Measurements from ENCODE around the gene BTRC.
"Not testable (repeated sequence)": the region's sequence is repeated elsewhere in the genome, so short reads cannot be mapped to it uniquely, and the experiment has no call there.

BTRC gene

GRCh38 chr10:101351017-101351416, 2.9 kb upstream of the BTRC start:
- DNase-seq = no peak

- DNase-seq = no peak
These were observed 2.5 kb upstream of the BTRC start for GRCh38 chr10:101351477-101351876.

- DNase-seq = not testable (repeated sequence)
These were observed 1.1 kb upstream of the BTRC start for GRCh38 chr10:101352857-101353256.

GRCh38 chr10:101354328-101355071, 535 bp downstream of the BTRC start:
- peak; percentile 39 to 66 (median 44) for DNase-seq

- peak; percentile 27 to 35 (median 32) for DNase-seq
These were observed 1.2 kb downstream of the BTRC start for GRCh38 chr10:101355072-101355706.

GRCh38 chr10:101356132-101356531, 2.2 kb downstream of the BTRC start:
- DNase-seq = no peak

GRCh38 chr10:101357958-101358357, 4.0 kb downstream of the BTRC start:
- no peak for DNase-seq

GRCh38 chr10:101358706-101359300, 4.8 kb downstream of the BTRC start:
- DNase-seq = no peak

- not testable (repeated sequence) for DNase-seq
These were observed 6.1 kb downstream of the BTRC start for GRCh38 chr10:101360090-101360489.

GRCh38 chr10:101360841-101361240, 6.9 kb downstream of the BTRC start:
- DNase-seq = not testable (repeated sequence)

GRCh38 chr10:101363850-101364400, 10.0 kb downstream of the BTRC start:
- DNase-seq = no peak

GRCh38 chr10:101364721-101365120, 10.8 kb downstream of the BTRC start:
- DNase-seq = no peak

GRCh38 chr10:101367569-101368453, 13.8 kb downstream of the BTRC start:
- DNase-seq = peak in 2 of 3 donors; percentile 41 to 54

GRCh38 chr10:101373063-101373462, 19.1 kb downstream of the BTRC start:
- DNase-seq = no peak

- DNase-seq = not testable (repeated sequence)
These were observed 20.0 kb downstream of the BTRC start for GRCh38 chr10:101373993-101374392.

GRCh38 chr10:101375076-101375475, 21.1 kb downstream of the BTRC start:
- no peak for DNase-seq

- no peak for DNase-seq
These were observed 25.8 kb downstream of the BTRC start for GRCh38 chr10:101379663-101380352.

GRCh38 chr10:101380353-101381017, 26.5 kb downstream of the BTRC start:
- DNase-seq = peak in 2 of 3 donors; percentile 21 to 40

GRCh38 chr10:101385866-101386658, 32.1 kb downstream of the BTRC start:
- DNase-seq = no peak

GRCh38 chr10:101386659-101387259, 32.8 kb downstream of the BTRC start:
- no peak for DNase-seq

Measured in suppressor macrophage treated with lipopolysaccharide for 1 hour (primary cell).